T-helper 2 cell treated with Interferon-gamma antibody and Interleukin-4, amounts not matched to agents 5 μg/mL and 100 μg/mL, for 36 hours (primary cell): Measurements from ENCODE around the gene SYNJ2.
A peak's percentile ranks its signal among the peaks of the same experiment; 100 is the strongest.

Experiments used
- DNase-seq: peaks from one replicate; pipeline ENCODE4 v3.0.0; 2021; ENCODE audit warnings: low spot score
- H3K27ac Mint-ChIP-seq: one replicate; pipeline ENCODE4 v1.8.0; 2021; ENCODE audit warnings: mild to moderate bottlenecking, mixed read lengths
- H3K27me3 Mint-ChIP-seq: one replicate; pipeline ENCODE4 v1.8.0; 2021; ENCODE audit warnings: low read depth, mixed read lengths
- H3K36me3 Mint-ChIP-seq: one replicate; pipeline ENCODE4 v1.8.0; 2021; ENCODE audit warnings: low read depth, mixed read lengths
- H3K4me1 Mint-ChIP-seq: one replicate; pipeline ENCODE4 v1.8.0; 2021; ENCODE audit warnings: low read depth, mixed read lengths
- H3K4me3 Mint-ChIP-seq: one replicate; pipeline ENCODE4 v1.8.0; 2022; ENCODE audit warnings: mild to moderate bottlenecking, moderate library complexity, mixed read lengths
- H3K9me3 Mint-ChIP-seq: one replicate; pipeline ENCODE4 v1.8.0; 2021; ENCODE audit warnings: mixed read lengths

SYNJ2 gene

GRCh38 chr6:158068893-158069799, 87.5 kb downstream of the SYNJ2 start:
- H3K36me3 Mint-ChIP-seq = peaks cover 15% of the 10 kb centered on the region
- no peaks in the 10 kb centered on the region for H3K27me3 Mint-ChIP-seq
- H3K4me3 Mint-ChIP-seq = no peak overlapping the region
- no peak for DNase-seq
- no peaks in the 10 kb centered on the region for H3K9me3 Mint-ChIP-seq
- no peak overlapping the region for H3K27ac Mint-ChIP-seq
- H3K4me1 Mint-ChIP-seq = peaks cover 12% of the 10 kb centered on the region

DNA sequence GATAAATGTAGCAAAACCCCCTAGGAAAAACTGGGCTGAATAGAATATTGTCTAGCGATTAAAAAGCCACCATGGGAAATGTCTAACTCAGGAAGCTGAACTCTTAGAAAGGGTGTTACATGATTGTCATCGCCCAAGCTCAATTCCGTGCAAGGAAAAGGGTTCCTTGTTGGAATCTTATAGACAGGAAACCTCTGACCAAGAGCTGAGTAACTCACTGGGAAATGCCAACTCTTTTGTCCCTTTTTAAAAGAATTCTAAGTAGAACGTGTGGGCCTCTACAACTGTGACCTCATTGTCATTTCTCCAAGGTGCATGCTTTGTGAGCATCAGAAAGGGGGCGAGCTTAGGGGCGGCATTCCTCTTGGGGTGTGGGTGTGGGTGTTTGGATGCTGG, 88.1 kb downstream of the SYNJ2 start:
- Mint-ChIP-seq H3K36me3 (peaks cover 19% of the 10 kb centered on the region), H3K27me3 (no peaks in the 10 kb centered on the region), H3K27ac (no peak overlapping the region), H3K4me1 (peaks cover 12% of the 10 kb centered on the region), H3K9me3 (no peaks in the 10 kb centered on the region), H3K4me3 (no peak overlapping the region)
- DNase-seq = no peak

- H3K27me3 Mint-ChIP-seq = no peaks in the 10 kb centered on the region
- H3K4me3 Mint-ChIP-seq = no peak overlapping the region
- peaks cover 19% of the 10 kb centered on the region for H3K36me3 Mint-ChIP-seq
- no peak for DNase-seq
- peaks cover 12% of the 10 kb centered on the region for H3K4me1 Mint-ChIP-seq
- H3K27ac Mint-ChIP-seq = no peak overlapping the region
- no peaks in the 10 kb centered on the region for H3K9me3 Mint-ChIP-seq
Measured at GRCh38 chr6:158070513-158070912, 88.8 kb downstream of the SYNJ2 start.

DNA sequence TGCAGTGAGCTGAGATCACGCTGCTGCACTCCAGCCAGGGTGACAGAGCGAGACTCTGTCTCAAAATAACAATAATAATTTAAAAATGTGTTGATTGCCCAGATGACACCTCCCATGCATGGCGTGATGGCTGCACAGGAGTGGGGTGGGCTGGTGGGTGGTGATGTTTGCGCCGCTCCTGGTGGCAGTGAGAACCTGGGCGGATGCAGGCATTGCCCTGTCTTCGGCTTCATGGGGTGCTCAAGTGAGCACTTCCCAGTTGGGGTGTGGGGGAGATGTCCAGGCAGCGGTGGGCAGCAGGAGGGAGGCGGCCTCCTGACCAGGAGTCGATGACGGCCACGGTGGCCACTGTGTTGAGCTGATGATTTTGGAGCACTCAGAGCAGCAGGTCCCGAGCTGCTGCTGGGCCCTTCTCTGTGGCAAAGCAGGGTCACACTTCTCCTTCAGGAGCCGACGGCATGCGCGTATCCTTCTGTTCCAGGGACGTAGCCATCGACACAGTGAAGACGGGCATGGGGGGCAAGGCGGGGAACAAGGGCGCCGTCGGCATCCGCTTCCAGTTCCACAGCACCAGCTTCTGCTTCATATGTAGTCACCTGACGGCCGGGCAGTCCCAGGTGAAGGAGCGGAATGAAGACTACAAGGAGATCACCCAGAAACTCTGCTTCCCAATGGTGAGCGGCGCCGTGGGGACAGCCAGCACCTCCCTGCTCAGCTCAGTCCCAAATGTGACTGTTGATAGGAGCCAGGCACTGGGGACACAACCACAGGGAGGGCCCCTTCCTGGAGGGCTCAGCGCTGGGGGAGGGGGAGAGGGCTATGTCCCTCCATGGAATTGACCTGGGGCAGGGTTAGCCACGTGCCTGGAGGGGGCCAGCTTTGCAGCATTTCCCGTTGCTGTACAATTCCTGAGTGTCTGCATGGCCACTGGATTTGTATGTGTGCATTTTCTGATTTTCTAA, 89.7 kb downstream of the SYNJ2 start:
- no peaks in the 10 kb centered on the region for H3K27me3 Mint-ChIP-seq
- H3K4me3 Mint-ChIP-seq = no peak overlapping the region
- H3K36me3 Mint-ChIP-seq = peaks cover 20% of the 10 kb centered on the region
- no peaks in the 10 kb centered on the region for H3K9me3 Mint-ChIP-seq
- no peak overlapping the region for H3K27ac Mint-ChIP-seq
- DNase-seq = no peak
- H3K4me1 Mint-ChIP-seq = peaks cover 12% of the 10 kb centered on the region

DNA sequence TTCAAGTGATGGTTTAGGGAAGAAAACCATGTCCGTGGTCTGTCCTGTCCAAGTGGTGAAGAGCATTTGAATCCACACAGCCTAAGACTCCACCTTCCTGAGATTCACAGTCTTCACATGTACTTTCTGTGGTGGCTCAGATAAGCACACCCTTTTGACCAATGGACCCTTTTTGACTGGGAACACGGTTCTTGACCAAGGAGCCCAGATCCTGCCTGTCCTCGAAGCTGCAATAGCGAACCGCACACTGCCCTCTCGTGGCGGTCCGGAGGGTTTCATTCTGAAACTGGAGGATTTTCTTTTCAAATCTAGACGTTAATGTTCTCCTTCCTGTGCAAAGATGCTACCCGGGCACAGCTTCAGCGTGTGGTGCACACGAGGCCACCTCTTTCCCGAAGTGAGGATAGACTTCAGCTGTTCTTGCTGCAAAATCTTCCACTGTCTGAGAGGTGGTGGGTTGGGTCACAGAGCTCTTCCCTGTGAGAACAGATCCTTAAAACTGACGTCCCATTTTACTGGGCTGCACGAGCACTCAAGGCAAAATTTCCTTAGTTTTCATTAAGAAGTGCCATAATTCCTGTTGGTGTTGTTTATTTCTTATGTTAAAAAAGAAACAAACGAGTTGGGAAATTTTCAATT, 90.5 kb downstream of the SYNJ2 start:
- no peaks in the 10 kb centered on the region for H3K9me3 Mint-ChIP-seq
- no peaks in the 10 kb centered on the region for H3K27me3 Mint-ChIP-seq
- peaks cover 12% of the 10 kb centered on the region for H3K4me1 Mint-ChIP-seq
- peak; percentile 56 for DNase-seq
- no peak overlapping the region for H3K4me3 Mint-ChIP-seq
- no peak overlapping the region for H3K27ac Mint-ChIP-seq
- peaks cover 19% of the 10 kb centered on the region for H3K36me3 Mint-ChIP-seq

DNA sequence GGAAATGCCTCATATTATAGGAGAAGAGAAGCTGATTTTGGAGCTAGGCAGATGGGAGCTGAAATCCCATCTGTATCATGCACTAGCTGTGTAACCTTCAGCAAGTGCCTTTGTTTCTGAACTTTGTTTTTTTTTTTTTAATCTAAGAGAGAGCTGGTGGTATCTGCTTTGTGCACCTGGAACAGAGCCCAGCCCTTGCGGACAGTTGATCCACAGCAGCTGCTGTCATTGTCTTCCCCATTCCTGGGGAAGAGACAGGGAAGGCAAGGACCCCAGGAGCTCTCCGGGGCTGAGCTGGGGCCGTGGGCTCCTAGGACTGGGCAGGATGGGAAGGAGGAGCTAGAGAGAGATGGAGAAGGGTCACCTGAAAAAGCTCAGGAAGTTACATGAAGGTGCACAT, 92.1 kb downstream of the SYNJ2 start:
- Mint-ChIP-seq H3K27ac (no peak overlapping the region), H3K4me1 (peaks cover 9% of the 10 kb centered on the region), H3K27me3 (no peaks in the 10 kb centered on the region), H3K4me3 (no peak overlapping the region), H3K36me3 (peaks cover 30% of the 10 kb centered on the region), H3K9me3 (no peaks in the 10 kb centered on the region)
- DNase-seq = no peak

GRCh38 chr6:158076548-158076947, 94.9 kb downstream of the SYNJ2 start:
- H3K27ac Mint-ChIP-seq = no peak overlapping the region
- peaks cover 42% of the 10 kb centered on the region for H3K36me3 Mint-ChIP-seq
- H3K27me3 Mint-ChIP-seq = no peaks in the 10 kb centered on the region
- no peak for DNase-seq
- no peak overlapping the region for H3K4me3 Mint-ChIP-seq
- H3K4me1 Mint-ChIP-seq = peaks cover 3% of the 10 kb centered on the region
- no peaks in the 10 kb centered on the region for H3K9me3 Mint-ChIP-seq

DNA sequence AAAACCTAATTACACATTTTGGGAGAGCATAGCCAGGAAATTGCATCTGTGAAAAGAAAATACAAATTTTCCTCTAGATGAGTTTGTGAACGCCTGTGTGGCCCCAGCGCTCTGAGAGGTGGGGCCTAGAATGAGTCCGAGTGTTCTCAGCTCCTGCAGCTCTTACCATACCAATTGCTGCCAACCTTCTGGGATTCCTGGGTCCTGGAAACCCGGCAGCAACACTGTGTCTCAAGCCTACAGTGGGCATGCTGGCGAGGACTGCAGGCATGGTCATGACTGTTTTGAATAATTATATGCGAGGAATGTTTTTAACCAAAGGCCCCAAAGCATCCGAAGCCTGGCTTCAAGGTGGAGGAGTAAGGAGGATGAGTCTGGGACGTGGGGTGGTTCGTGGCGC, 96.0 kb downstream of the SYNJ2 start:
- Mint-ChIP-seq H3K36me3 (peaks cover 41% of the 10 kb centered on the region), H3K9me3 (no peaks in the 10 kb centered on the region), H3K4me1 (no peaks in the 10 kb centered on the region), H3K4me3 (no peak overlapping the region), H3K27ac (no peak overlapping the region), H3K27me3 (no peaks in the 10 kb centered on the region)
- no peak for DNase-seq

DNA sequence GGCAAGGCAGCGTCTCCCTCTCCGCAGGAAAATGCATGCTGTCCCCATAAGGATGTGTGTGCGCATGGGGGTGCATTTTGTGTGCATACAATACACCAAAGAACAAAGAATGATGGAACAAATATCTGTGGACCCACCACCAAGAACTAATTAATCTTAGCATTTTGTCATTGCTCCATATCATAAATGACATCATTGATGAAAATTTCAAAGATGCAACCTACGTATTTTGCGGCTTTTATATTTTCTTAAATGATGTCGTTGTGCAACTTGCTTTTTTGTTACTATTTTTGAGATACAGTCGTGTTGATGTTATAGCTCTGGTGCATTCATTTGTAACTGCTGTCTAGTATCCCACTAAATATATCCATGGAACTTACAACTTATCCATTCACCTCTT, 96.7 kb downstream of the SYNJ2 start:
- H3K9me3 Mint-ChIP-seq = no peaks in the 10 kb centered on the region
- no peaks in the 10 kb centered on the region for H3K27me3 Mint-ChIP-seq
- peaks cover 45% of the 10 kb centered on the region for H3K36me3 Mint-ChIP-seq

GRCh38 chr6:158080849-158081656, 99.4 kb downstream of the SYNJ2 start:
- H3K4me3 Mint-ChIP-seq = no peak overlapping the region
- no peak overlapping the region for H3K27ac Mint-ChIP-seq

More for the DNA sequence above, 96.7 kb downstream of the SYNJ2 start:
- Mint-ChIP-seq H3K27ac (no peak overlapping the region), H3K4me1 (no peaks in the 10 kb centered on the region), H3K4me3 (no peak overlapping the region)
- DNase-seq = no peak

DNA sequence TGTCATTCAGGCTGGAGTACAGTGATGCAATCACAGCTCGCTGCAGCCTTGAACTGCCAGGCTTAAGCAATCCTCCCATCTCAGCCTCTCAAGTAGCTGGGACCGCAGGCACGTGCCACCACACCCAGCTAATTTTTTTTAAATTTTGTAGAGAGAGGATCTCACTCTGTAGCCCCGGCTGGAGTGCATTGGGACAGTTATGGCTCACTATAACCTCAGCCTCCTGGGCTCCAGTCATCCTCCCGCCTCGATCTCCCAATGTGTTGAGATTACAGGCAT, 99.9 kb downstream of the SYNJ2 start:
- peaks cover 59% of the 10 kb centered on the region for H3K36me3 Mint-ChIP-seq
- no peak for DNase-seq
- no peaks in the 10 kb centered on the region for H3K9me3 Mint-ChIP-seq
- H3K27me3 Mint-ChIP-seq = no peaks in the 10 kb centered on the region
- H3K4me1 Mint-ChIP-seq = peaks cover 11% of the 10 kb centered on the region
- no peak overlapping the region for H3K4me3 Mint-ChIP-seq
- no peak overlapping the region for H3K27ac Mint-ChIP-seq

More at GRCh38 chr6:158080849-158081656, 99.4 kb downstream of the SYNJ2 start:
- Mint-ChIP-seq H3K36me3 (peaks cover 61% of the 10 kb centered on the region), H3K4me1 (peaks cover 6% of the 10 kb centered on the region), H3K9me3 (no peaks in the 10 kb centered on the region), H3K27me3 (no peaks in the 10 kb centered on the region)
- no peak for DNase-seq

- peaks cover 20% of the 10 kb centered on the region for H3K4me1 Mint-ChIP-seq
- peak overlapping the region; percentile 36 for H3K27ac Mint-ChIP-seq
- H3K27me3 Mint-ChIP-seq = no peaks in the 10 kb centered on the region
- no peak for DNase-seq
- H3K9me3 Mint-ChIP-seq = no peaks in the 10 kb centered on the region
- H3K36me3 Mint-ChIP-seq = peaks cover 56% of the 10 kb centered on the region
- H3K4me3 Mint-ChIP-seq = no peak overlapping the region
Measured at GRCh38 chr6:158083455-158084325, 102.0 kb downstream of the SYNJ2 start.
